ENCODE results near the gene SLC25A3.
"Not testable (repeated sequence)": the region's sequence is repeated elsewhere in the genome, so short reads cannot be mapped to it uniquely, and the experiment has no call there.

The SLC25A3 gene

DNA sequence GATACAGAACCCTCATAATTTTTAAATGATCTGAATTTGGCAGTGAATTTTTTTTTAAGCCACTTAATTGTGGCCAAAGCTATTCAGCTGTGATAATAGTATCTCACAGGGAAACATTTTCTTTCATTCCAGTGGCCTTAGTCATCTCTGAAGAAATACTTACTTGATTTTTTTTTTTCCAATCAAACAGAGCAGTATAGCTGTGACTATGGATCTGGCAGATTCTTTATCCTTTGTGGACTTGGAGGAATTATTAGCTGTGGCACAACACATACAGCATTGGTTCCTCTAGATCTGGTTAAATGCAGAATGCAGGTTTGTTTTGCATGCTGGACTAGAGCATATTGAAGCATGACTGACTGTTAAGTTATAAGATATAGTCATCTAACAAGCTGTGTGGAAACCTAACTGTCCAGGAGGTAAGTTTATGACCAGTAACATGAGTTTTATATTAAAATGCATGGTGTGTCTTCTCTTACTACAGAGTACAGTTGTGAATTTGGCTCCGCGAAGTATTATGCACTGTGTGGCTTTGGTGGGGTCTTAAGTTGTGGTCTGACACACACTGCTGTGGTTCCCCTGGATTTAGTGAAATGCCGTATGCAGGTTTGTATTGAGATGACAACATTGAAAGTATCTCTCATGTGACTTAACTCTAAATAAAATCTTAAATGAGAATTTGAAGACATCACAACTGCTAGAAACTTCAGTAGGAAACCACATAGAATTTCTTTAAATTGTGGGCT lies 1.9 kb downstream of the SLC25A3 start:
- Histone ChIP-seq H3K27ac (ENCODE audit: low read depth, low read length) (no peak overlapping the region), H3K9me3 (ENCODE audit: low read length) (no peaks in the 10 kb centered on the region), H3K36me3 (ENCODE audit: insufficient read depth, low read length) (peaks cover 38% of the 10 kb centered on the region), H3K4me1 (ENCODE audit: insufficient read depth, low read length) (peaks cover 26% of the 10 kb centered on the region), H3K27me3 (ENCODE audit: control insufficient read depth in 1 of 2, insufficient read depth in 2 of 2, low read length in 2 of 2) (no peaks in the 10 kb centered on the region), H3K9ac (ENCODE audit: low read length) (peak overlapping the region; percentile 83), H3K4me3 (ENCODE audit: low read depth in 1 of 2, low read length in 2 of 2) (peak overlapping the region; percentile 53 to 89)

DNA sequence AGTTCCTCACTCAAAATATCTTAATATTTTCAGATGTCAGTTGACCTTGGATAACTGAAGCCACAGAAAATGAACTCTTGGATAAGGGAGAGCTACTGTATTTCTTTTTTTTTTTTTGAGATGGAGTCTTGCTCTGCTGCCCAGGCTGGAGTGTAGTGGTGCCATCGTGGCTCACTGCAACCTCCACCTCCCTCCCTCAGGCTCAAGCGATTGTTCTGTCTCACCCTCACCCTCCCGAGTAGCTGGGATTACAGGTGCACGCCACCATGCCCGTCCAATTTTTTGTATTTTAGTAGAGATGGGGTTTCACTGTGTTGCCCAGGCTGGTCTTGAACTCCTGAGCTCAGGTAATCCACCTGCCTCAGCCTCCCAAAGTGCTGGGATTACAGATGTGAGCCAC lies 3.8 kb downstream of the SLC25A3 start:
- Histone ChIP-seq H3K36me3 (ENCODE audit: insufficient read depth, low read length) (peaks cover 56% of the 10 kb centered on the region), H3K4me1 (ENCODE audit: insufficient read depth, low read length) (peaks cover 26% of the 10 kb centered on the region)
- not testable (repeated sequence) for H3K9ac ChIP-seq (ENCODE audit: low read length); H3K27ac ChIP-seq (ENCODE audit: low read depth, low read length); H3K27me3 ChIP-seq (ENCODE audit: control insufficient read depth in 1 of 2, insufficient read depth in 2 of 2, low read length in 2 of 2); H3K9me3 ChIP-seq (ENCODE audit: low read length); H3K4me3 ChIP-seq (ENCODE audit: low read depth in 1 of 2, low read length in 2 of 2)

DNA sequence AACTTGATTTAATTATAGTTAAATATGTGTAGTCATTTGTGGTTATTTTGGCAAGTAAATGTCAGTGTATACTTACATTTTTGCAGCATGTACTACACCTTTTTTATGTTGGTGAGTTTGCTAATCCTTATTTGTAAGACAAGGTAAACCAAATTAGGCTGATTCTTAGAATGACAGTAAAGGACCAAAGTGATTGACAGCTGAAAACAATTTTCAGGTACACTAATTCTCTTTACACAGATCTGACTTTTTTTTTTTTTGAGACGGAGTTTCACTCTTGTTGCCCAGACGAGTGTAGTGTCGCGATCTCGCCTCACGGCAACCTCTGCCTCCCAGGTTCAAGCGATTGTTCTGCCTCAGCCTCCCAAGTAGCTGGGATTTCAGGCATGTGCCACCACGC lies 8.4 kb downstream of the SLC25A3 start:
- Histone ChIP-seq H3K9me3 (ENCODE audit: low read length) (no peaks in the 10 kb centered on the region), H3K4me3 (ENCODE audit: low read depth in 1 of 2, low read length in 2 of 2) (no peak overlapping the region), H3K9ac (ENCODE audit: low read length) (no peak overlapping the region), H3K4me1 (ENCODE audit: insufficient read depth, low read length) (peaks cover under 1% of the 10 kb centered on the region), H3K27ac (ENCODE audit: low read depth, low read length) (no peak overlapping the region), H3K27me3 (ENCODE audit: control insufficient read depth in 1 of 2, insufficient read depth in 2 of 2, low read length in 2 of 2) (no peaks in the 10 kb centered on the region), H3K36me3 (ENCODE audit: insufficient read depth, low read length) (peaks cover 75% of the 10 kb centered on the region)

DNA sequence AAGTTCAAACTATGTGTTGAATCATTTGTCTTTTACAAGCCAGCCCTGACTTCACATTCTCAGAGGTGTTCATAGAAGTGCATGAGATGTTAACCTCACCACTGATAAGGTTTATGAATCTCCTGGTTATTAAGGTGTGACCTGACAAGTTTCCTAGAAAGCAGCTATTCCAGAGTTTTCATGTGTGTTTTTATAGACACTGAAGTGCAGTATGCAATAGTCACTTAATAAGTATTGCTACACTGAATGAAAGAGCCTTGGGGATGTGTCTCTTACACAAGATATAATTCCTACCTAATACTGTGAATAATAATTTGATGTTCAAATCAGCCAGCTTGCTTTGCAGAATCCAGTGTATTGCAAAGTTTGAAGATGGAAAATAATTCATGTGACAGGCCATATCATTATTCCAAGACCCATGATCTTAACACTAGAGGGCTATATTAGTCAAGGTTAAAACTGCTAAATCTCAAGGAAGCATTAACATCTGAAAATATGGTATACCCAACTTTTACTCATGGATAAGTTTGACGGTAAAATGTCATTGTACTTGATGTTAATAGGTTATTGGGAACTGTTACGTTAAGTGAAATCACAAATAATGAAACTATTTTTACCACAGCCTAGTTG lies 13.0 kb downstream of the SLC25A3 start:
- peaks cover 34% of the 10 kb centered on the region for H3K36me3 ChIP-seq (ENCODE audit: insufficient read depth, low read length)
- H3K9ac ChIP-seq (ENCODE audit: low read length): no peak overlapping the region
- H3K27me3 ChIP-seq (ENCODE audit: control insufficient read depth in 1 of 2, insufficient read depth in 2 of 2, low read length in 2 of 2): no peaks in the 10 kb centered on the region
- H3K27ac ChIP-seq (ENCODE audit: low read depth, low read length): no peak overlapping the region
- no peaks in the 10 kb centered on the region for H3K9me3 ChIP-seq (ENCODE audit: low read length)
- H3K4me1 ChIP-seq (ENCODE audit: insufficient read depth, low read length): no peaks in the 10 kb centered on the region
- no peak overlapping the region for H3K4me3 ChIP-seq (ENCODE audit: low read depth in 1 of 2, low read length in 2 of 2)

GRCh38 chr12:98610596-98610995 lies 17.1 kb downstream of the SLC25A3 start:
- Histone ChIP-seq H3K27me3 (ENCODE audit: control insufficient read depth in 1 of 2, insufficient read depth in 2 of 2, low read length in 2 of 2) (no peaks in the 10 kb centered on the region), H3K4me1 (ENCODE audit: insufficient read depth, low read length) (no peaks in the 10 kb centered on the region), H3K4me3 (ENCODE audit: low read depth in 1 of 2, low read length in 2 of 2) (no peak overlapping the region), H3K36me3 (ENCODE audit: insufficient read depth, low read length) (no peaks in the 10 kb centered on the region), H3K27ac (ENCODE audit: low read depth, low read length) (no peak overlapping the region), H3K9me3 (ENCODE audit: low read length) (no peaks in the 10 kb centered on the region), H3K9ac (ENCODE audit: low read length) (no peak overlapping the region)

DNA sequence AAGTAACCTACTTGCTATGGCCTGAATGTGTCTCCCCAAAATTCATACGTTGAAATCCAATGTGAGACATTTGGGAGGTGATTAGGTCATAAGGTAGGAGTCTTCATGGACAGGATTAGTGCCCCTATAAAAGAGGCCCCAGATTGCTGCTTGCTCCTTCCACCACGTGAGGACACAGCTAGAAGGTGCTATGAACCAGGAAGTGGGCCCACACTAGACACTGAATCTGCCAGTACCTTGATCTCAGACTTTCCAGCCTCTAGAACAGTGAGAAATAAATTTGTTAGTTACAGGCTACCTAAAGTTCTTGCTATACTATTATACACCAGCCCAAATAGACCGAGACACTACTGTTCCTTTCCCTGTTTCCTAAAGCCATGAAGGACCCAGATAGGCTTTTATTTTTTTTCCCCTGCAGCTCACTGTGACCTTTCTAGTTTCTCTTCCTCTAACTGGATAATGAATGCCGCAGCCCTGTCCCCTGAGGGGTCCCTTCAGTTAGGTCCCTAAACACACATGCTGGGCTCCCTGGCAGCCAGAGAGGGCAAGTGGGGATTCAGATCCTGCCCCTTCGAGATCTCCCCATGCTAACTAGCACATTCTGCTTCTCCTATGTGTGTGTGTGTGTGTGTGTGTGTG lies 19.3 kb downstream of the SLC25A3 start:
- H3K9me3 ChIP-seq (ENCODE audit: low read length): no peaks in the 10 kb centered on the region
- H3K27me3 ChIP-seq (ENCODE audit: control insufficient read depth in 1 of 2, insufficient read depth in 2 of 2, low read length in 2 of 2): no peaks in the 10 kb centered on the region
- H3K9ac ChIP-seq (ENCODE audit: low read length): no peak overlapping the region
- no peaks in the 10 kb centered on the region for H3K4me1 ChIP-seq (ENCODE audit: insufficient read depth, low read length)
- H3K36me3 ChIP-seq (ENCODE audit: insufficient read depth, low read length): no peaks in the 10 kb centered on the region
- H3K4me3 ChIP-seq (ENCODE audit: low read depth in 1 of 2, low read length in 2 of 2): no peak overlapping the region
- H3K27ac ChIP-seq (ENCODE audit: low read depth, low read length): no peak overlapping the region

DNA sequence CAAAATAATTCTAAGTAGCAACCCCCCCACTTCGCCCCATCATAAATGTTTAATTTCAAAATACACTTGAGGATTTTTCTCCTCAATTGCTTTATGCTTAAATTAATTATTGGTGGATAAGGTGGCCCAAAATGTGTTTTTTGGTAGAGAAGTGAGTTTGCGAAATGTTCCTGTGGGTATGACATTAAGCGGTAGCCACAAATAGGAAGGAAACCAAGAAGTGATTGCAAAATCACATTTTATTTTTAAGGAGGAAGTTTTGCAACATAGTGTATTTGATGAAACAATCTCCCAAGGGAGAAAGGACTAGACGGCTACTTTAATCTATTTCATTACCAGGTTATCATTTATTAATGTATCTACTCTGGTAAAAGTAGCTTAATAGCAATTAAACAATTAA lies 25.5 kb downstream of the SLC25A3 start:
- no peak overlapping the region for H3K9ac ChIP-seq (ENCODE audit: low read length)
- no peak overlapping the region for H3K27ac ChIP-seq (ENCODE audit: low read depth, low read length)
- no peak overlapping the region for H3K4me3 ChIP-seq (ENCODE audit: low read depth in 1 of 2, low read length in 2 of 2)
- no peaks in the 10 kb centered on the region for H3K4me1 ChIP-seq (ENCODE audit: insufficient read depth, low read length)
- H3K9me3 ChIP-seq (ENCODE audit: low read length): no peaks in the 10 kb centered on the region
- no peaks in the 10 kb centered on the region for H3K36me3 ChIP-seq (ENCODE audit: insufficient read depth, low read length)
- H3K27me3 ChIP-seq (ENCODE audit: control insufficient read depth in 1 of 2, insufficient read depth in 2 of 2, low read length in 2 of 2): no peaks in the 10 kb centered on the region

DNA sequence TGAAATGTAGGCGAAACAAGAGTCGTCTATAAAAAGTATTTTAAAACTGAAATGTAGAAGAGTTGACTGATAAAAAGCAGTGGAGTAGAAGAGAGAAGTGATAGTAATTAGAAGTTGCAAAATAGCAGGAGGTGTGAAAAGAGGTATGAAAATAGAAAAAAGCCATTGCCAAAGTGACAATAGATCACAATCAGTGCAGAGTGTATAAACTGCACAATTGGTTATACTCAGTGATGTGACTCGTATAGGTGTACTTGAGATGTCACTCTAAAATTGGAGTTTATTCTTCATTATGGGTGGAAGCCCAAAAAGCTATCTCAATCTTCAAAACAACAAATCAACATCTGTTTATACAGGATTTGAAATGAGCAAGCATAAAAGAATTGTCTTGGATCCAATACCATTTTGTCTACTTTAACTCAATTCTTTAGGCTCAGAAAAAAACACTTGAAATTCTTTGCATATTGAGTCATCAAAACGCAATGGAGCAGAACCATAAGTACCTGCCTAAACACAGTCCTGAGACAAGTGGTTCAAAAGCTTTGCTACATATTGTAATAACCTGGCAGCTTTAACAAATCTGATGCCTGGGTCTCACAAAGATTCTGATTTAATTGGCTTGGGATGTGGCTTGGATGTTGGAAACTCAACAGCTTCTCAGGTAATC lies 42.3 kb downstream of the SLC25A3 start:
- Histone ChIP-seq H3K27ac (ENCODE audit: low read depth, low read length) (no peak overlapping the region), H3K9me3 (ENCODE audit: low read length) (no peaks in the 10 kb centered on the region), H3K36me3 (ENCODE audit: insufficient read depth, low read length) (no peaks in the 10 kb centered on the region), H3K27me3 (ENCODE audit: control insufficient read depth in 1 of 2, insufficient read depth in 2 of 2, low read length in 2 of 2) (no peaks in the 10 kb centered on the region), H3K4me3 (ENCODE audit: low read depth in 1 of 2, low read length in 2 of 2) (no peak overlapping the region), H3K4me1 (ENCODE audit: insufficient read depth, low read length) (no peaks in the 10 kb centered on the region), H3K9ac (ENCODE audit: low read length) (no peak overlapping the region)

DNA sequence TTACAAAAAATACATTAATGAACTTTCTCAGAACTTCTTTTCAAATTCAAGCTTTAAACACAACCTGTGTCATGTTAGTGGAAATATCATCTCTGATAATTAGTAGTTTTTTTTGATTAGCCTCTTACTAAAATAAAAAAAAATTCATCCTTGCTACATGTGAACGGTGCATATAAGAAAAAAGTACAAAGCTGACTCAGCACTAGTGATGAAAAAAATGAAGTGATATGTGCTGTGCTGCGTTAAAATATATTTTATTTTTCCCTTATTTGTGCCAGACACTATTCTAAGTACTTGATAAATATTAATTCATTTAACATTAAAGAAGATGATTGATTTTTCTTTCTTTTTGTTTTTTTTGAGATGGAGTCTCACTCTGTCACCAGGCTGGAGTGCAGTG lies 43.6 kb downstream of the SLC25A3 start:
- no peaks in the 10 kb centered on the region for H3K27me3 ChIP-seq (ENCODE audit: control insufficient read depth in 1 of 2, insufficient read depth in 2 of 2, low read length in 2 of 2)
- H3K36me3 ChIP-seq (ENCODE audit: insufficient read depth, low read length): no peaks in the 10 kb centered on the region
- H3K9me3 ChIP-seq (ENCODE audit: low read length): no peaks in the 10 kb centered on the region
- no peak overlapping the region for H3K27ac ChIP-seq (ENCODE audit: low read depth, low read length)
- H3K4me1 ChIP-seq (ENCODE audit: insufficient read depth, low read length): no peaks in the 10 kb centered on the region
- no peak overlapping the region for H3K9ac ChIP-seq (ENCODE audit: low read length)
- no peak overlapping the region for H3K4me3 ChIP-seq (ENCODE audit: low read depth in 1 of 2, low read length in 2 of 2)

DNA sequence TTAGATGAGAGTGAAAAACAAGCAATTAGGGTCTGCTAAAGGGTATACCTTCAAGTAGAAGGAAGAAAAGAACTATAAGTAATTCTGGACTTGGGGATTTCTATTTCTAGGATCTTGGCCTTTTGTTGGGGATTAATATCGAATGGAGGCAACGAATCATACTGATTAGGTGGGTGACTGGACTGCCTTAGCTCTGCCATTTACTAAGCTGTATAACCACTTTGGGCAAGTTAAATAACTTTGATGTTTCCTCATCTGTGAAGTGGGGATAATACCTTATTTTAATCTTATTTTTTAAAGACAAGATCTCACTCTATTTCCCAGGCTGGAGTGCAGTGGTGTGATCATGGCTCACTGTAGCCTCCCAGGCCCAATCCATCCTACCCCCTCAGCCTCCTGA lies 44.5 kb downstream of the SLC25A3 start:
- Histone ChIP-seq H3K27me3 (ENCODE audit: control insufficient read depth in 1 of 2, insufficient read depth in 2 of 2, low read length in 2 of 2) (no peaks in the 10 kb centered on the region), H3K4me1 (ENCODE audit: insufficient read depth, low read length) (no peaks in the 10 kb centered on the region), H3K9ac (ENCODE audit: low read length) (no peak overlapping the region), H3K4me3 (ENCODE audit: low read depth in 1 of 2, low read length in 2 of 2) (no peak overlapping the region), H3K36me3 (ENCODE audit: insufficient read depth, low read length) (no peaks in the 10 kb centered on the region), H3K27ac (ENCODE audit: low read depth, low read length) (no peak overlapping the region), H3K9me3 (ENCODE audit: low read length) (no peaks in the 10 kb centered on the region)

DNA sequence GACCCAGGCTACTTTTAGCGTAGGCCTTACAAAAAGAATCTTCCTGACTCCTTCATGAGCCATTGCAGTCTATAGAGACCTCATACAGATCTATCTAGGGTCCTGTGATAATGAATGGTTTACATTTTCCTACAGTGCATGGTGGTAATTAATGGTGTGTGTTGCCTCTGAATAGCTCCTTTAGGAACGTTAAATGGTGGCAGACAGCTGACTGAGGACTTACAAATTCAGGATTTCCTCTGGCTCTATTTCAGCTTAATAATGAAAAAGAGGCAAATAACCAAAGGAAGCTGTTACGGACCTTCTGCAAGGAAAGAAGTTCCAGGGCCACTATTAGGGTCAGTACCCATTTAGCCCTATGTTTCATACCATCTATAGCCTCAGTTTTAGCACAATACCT lies 46.0 kb downstream of the SLC25A3 start:
- Histone ChIP-seq H3K4me3 (ENCODE audit: low read depth in 1 of 2, low read length in 2 of 2) (no peak overlapping the region), H3K4me1 (ENCODE audit: insufficient read depth, low read length) (no peaks in the 10 kb centered on the region), H3K27ac (ENCODE audit: low read depth, low read length) (no peak overlapping the region), H3K9ac (ENCODE audit: low read length) (no peak overlapping the region), H3K36me3 (ENCODE audit: insufficient read depth, low read length) (no peaks in the 10 kb centered on the region), H3K27me3 (ENCODE audit: control insufficient read depth in 1 of 2, insufficient read depth in 2 of 2, low read length in 2 of 2) (no peaks in the 10 kb centered on the region), H3K9me3 (ENCODE audit: low read length) (no peaks in the 10 kb centered on the region)
